IMR-90 (cell line): ENCODE measurements around the gene STPG4. TPM values are rescaled to one million over a fixed set of nuclear protein-coding genes. Genes with fewer than 3 reads are reported as not detected.

Experiments
- ATAC-seq: fragments of 200-7000 bp; cut with Tn5 transposase; 2 replicates; pipeline ENCODE4 v1.9.1; 2020; ENCODE audit warnings: low read depth, mild to moderate bottlenecking, moderate library complexity
- BruUV-seq: library from RNA; stranded (reverse); fragments of 400-500 nt; replicated peaks from 2 replicates; lab custom pipeline; 2021; lab: Mats Ljungman, UMichigan
- CTCF ChIA-PET: fragments of 300-600 bp; formaldehyde crosslinking; extraction: SDS; loops from one replicate; lab custom pipeline; 2021; ENCODE audit warnings: antibody characterized with exemption; lab: Yijun Ruan, JAX
- POLR2A ChIA-PET: fragments of 300-600 bp; sonication (Branson Sonifier 250); formaldehyde crosslinking; loops from one replicate; lab custom pipeline; 2022; ENCODE audit warnings: antibody characterized with exemption; ENCODE audit not compliant: unreplicated experiment; lab: Charles Lee
- DNase-seq: peaks from one replicate; pipeline ENCODE4 v3.0.0; 2013
- H2AFZ ChIP-seq: replicated peaks from 2 replicates; pipeline ENCODE3; 2013; ENCODE audit warnings: low read length, mild to moderate bottlenecking; ENCODE audit not compliant: poor library complexity
- H2AK5ac ChIP-seq: 2 replicates; pipeline ENCODE4 v1.6.1; 2013; ENCODE audit warnings: low read depth, low read length, inconsistent platforms
- H2AK9ac ChIP-seq: replicated peaks from 2 replicates; pipeline ENCODE3; 2013; ENCODE audit warnings: mild to moderate bottlenecking, low read depth, low read length, moderate library complexity; ENCODE audit not compliant: poor library complexity
- H2BK120ac ChIP-seq: 2 replicates; pipeline ENCODE4 v1.6.1; 2013; ENCODE audit warnings: low read depth, low read length, inconsistent platforms
- H2BK15ac ChIP-seq: 3 replicates; pipeline ENCODE4 v1.6.1; 2013; ENCODE audit warnings: low read depth, low read length, inconsistent platforms
- H2BK20ac ChIP-seq: 2 replicates; pipeline ENCODE4 v1.6.1; 2013; ENCODE audit warnings: low read depth, mild to moderate bottlenecking, inconsistent platforms, low read length, moderate library complexity
- H2BK5ac ChIP-seq: 2 replicates; pipeline ENCODE4 v1.6.1; 2013; ENCODE audit warnings: mild to moderate bottlenecking, low read depth, low read length, inconsistent platforms; ENCODE audit not compliant: poor library complexity, severe bottlenecking
- H3K14ac ChIP-seq: replicated peaks from 2 replicates; pipeline ENCODE4 v1.6.1; 2013; ENCODE audit warnings: low read depth, low read length, inconsistent platforms
- H3K18ac ChIP-seq: 2 replicates; pipeline ENCODE4 v1.6.1; 2013; ENCODE audit warnings: low read depth, low read length, control low read depth
- H3K23ac ChIP-seq: 2 replicates; pipeline ENCODE4 v1.6.1; 2013; ENCODE audit warnings: low read depth, low read length, inconsistent platforms
- H3K27ac ChIP-seq: 2 replicates; pipeline ENCODE4 v1.5.1; 2013; ENCODE audit warnings: mild to moderate bottlenecking, control low read depth, low read length; ENCODE audit not compliant: insufficient read depth
- H3K27me3 ChIP-seq: 2 replicates; pipeline ENCODE4 v1.6.1; 2013; ENCODE audit warnings: low read length; ENCODE audit not compliant: control insufficient read depth, insufficient read depth
- H3K36me3 ChIP-seq: 2 replicates; pipeline ENCODE4 v1.6.1; 2013; ENCODE audit warnings: low read length, mixed read lengths; ENCODE audit not compliant: control insufficient read depth, insufficient read depth
- H3K4ac ChIP-seq: 2 replicates; pipeline ENCODE4 v1.6.1; 2013; ENCODE audit warnings: low read depth, low read length, inconsistent platforms
- H3K4me1 ChIP-seq: 2 replicates; pipeline ENCODE4 v1.6.1; 2013; ENCODE audit warnings: low read length, mixed read lengths; ENCODE audit not compliant: control insufficient read depth, insufficient read depth
- H3K4me2 ChIP-seq: 2 replicates; pipeline ENCODE4 v1.6.1; 2013; ENCODE audit warnings: low read depth, mild to moderate bottlenecking, control low read depth, low read length, moderate library complexity
- H3K4me3 ChIP-seq: 2 replicates; pipeline ENCODE4 v1.5.1; 2013; ENCODE audit warnings: low read depth, mild to moderate bottlenecking, control low read depth, low read length, moderate library complexity; ENCODE audit not compliant: insufficient read depth
- H3K56ac ChIP-seq: 2 replicates; pipeline ENCODE4 v1.6.1; 2013; ENCODE audit warnings: low read length, inconsistent platforms; ENCODE audit not compliant: insufficient read depth; ENCODE audit errors: extremely low read depth
- H3K79me1 ChIP-seq, 2 experiments: 2 replicates each; pipeline ENCODE4 v1.6.1; 2013; ENCODE audit warnings: low read length in 2 of 2, inconsistent platforms in 1 of 2, low read depth in 1 of 2
- H3K9ac ChIP-seq: 2 replicates; pipeline ENCODE4 v1.6.1; 2013; ENCODE audit warnings: low read depth, low read length, control low read depth
- H3K9me1 ChIP-seq: 2 replicates; pipeline ENCODE4 v1.6.1; 2013; ENCODE audit warnings: low read length, inconsistent platforms; ENCODE audit not compliant: insufficient read depth
- H3K9me3 ChIP-seq: 2 replicates; pipeline ENCODE4 v1.6.1; 2013; ENCODE audit warnings: low read length; ENCODE audit not compliant: control insufficient read depth, insufficient read depth
- H4K20me1 ChIP-seq: 2 replicates; pipeline ENCODE4 v1.6.1; 2013; ENCODE audit warnings: low read length, inconsistent platforms; ENCODE audit not compliant: insufficient read depth
- H4K5ac ChIP-seq: 2 replicates; pipeline ENCODE4 v1.6.1; 2013; ENCODE audit warnings: mild to moderate bottlenecking, low read depth, low read length, control low read depth
- H4K8ac ChIP-seq, 2 experiments: 2 replicates each; pipeline ENCODE4 v1.6.1; 2013; ENCODE audit warnings: low read depth in 2 of 2, low read length in 2 of 2, control low read depth in 1 of 2, inconsistent platforms in 1 of 2
- H4K91ac ChIP-seq: 2 replicates; pipeline ENCODE4 v1.6.1; 2013; ENCODE audit warnings: low read depth, low read length, inconsistent platforms; ENCODE audit not compliant: insufficient read depth
- CEBPB ChIP-seq: IDR thresholded peaks from 2 replicates; pipeline ENCODE4 v1.6.1; 2012; ENCODE audit warnings: low read depth, low read length, improper control_type of control experiment
- CHD1 ChIP-seq: IDR thresholded peaks from 2 replicates; pipeline ENCODE4 v1.6.1; 2012; ENCODE audit warnings: low read depth, low read length, improper control_type of control experiment
- FOS ChIP-seq: fragments of 150-350 bp; IDR thresholded peaks from 2 replicates; pipeline ENCODE4 v1.6.1; 2016; ENCODE audit warnings: low read depth, low read length
- MAFK ChIP-seq: IDR thresholded peaks from 2 replicates; pipeline ENCODE4 v1.6.1; 2012; ENCODE audit warnings: low read depth, low read length, improper control_type of control experiment
- MAZ ChIP-seq: IDR thresholded peaks from 2 replicates; pipeline ENCODE4 v1.6.1; 2012; ENCODE audit warnings: low read depth, mild to moderate bottlenecking, low read length, improper control_type of control experiment, moderate library complexity, borderline replicate concordance
- MXI1 ChIP-seq: IDR thresholded peaks from 2 replicates; pipeline ENCODE4 v1.6.1; 2012; ENCODE audit warnings: low read depth, mild to moderate bottlenecking, low read length, moderate library complexity, borderline replicate concordance
- NFE2L2 ChIP-seq: fragments of 150-350 bp; IDR thresholded peaks from 2 replicates; pipeline ENCODE4 v1.6.1; 2016; ENCODE audit warnings: low read depth, mild to moderate bottlenecking, low read length
- RFX5 ChIP-seq: IDR thresholded peaks from 2 replicates; pipeline ENCODE4 v1.8.0; 2012; ENCODE audit warnings: low read depth, mild to moderate bottlenecking, low read length, moderate library complexity
- WGBS, 2 experiments: methylation state at CpG; one replicate each; pipeline versions ENCODE4 v1.1.5 to v1.1.7; 2013; ENCODE audit warnings: missing lambda C conversion rate in 2 of 2; ENCODE audit not compliant: insufficient read length in 1 of 2; ENCODE audit errors: extremely low coverage in 2 of 2; 5-methylcytosine and 5-hydroxymethylcytosine counted together
- dilution Hi-C: fragments of 300-500 bp; cut with HindIII; formaldehyde crosslinking; loops from one replicate; pipeline ENCODE4 v1.14.3; 2018; ENCODE audit warnings: low sequenced_read_pairs; ENCODE audit not compliant: unreplicated experiment
- in situ Hi-C: fragments of 300-500 bp; cut with MboI; formaldehyde crosslinking; loops from 3 replicates; pipeline ENCODE4 v1.14.3; 2019; ENCODE audit warnings: low sequenced_read_pairs, inconsistent platforms, mixed read lengths
- intact Hi-C: fragments of 100-400 bp; cut with micrococcal nuclease; formaldehyde crosslinking; loops from 2 replicates; pipeline ENCODE4 v1.10.0; 2022
- polyA plus RNA-seq, 3 experiments: library from polyadenylated mRNA; depleted of rRNA; stranded (reverse); fragments of >200 nt; gene quantifications; 2 replicates each; pipeline ENCODE4 v1.2.3, GENCODE V29; 2012; ENCODE audit warnings: low replicate concordance in 1 of 3
- total RNA-seq: library from RNA; depleted of rRNA; stranded (reverse); fragments of >200 nt; gene quantifications from 2 replicates; pipeline ENCODE4 v1.2.3, GENCODE V29; 2012
- TF ChIP-seq, protein P1 (sequence below): fragments of 150-350 bp; IDR thresholded peaks from 2 replicates; pipeline ENCODE4 v1.6.1; 2017; ENCODE audit warnings: mild to moderate bottlenecking, antibody characterized with exemption, low read length, low read depth
- TF ChIP-seq, protein P2 (sequence below): conservative IDR thresholded peaks from 2 replicates; pipeline ENCODE4 v1.5.1; 2012; ENCODE audit warnings: mild to moderate bottlenecking, low read depth, low read length, improper control_type of control experiment

The STPG4 gene
- total and polyA plus RNA-seq, 2 of the 4 experiments (the other 2 are of a cell fraction), result 0.12 to 0.18 TPM

DNA sequence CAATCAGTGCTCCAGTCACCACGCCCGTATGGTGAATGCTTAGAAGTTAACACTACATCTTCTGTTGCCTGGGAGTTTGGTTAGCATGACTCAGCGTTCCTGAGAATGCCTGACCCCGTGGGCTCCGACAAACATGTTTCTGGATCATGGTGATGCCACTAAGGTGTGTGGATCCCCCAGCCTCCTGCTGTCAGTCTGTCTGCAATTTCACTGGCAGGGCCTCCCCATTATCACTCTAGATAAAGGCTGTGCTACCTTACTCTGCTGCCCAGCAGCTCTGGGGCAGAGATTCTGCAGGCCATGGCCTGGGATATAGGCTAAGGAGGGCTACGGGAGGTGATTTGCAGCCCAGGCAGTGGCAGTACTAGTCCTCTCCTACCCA, 66.0 kb downstream of the STPG4 start:
- Histone ChIP-seq H3K14ac (peak overlapping the region; percentile 89), H3K27ac (peak overlapping the region; percentile 2; the same call in 1 of the 2 replicates), H2AFZ (peak overlapping the region; percentile 88), H2BK5ac (peak overlapping the region; percentile 76), H2AK9ac (peak overlapping the region; percentile 93), H3K4me3 (no peak overlapping the region), H3K4me1 (peaks cover 16% of the 10 kb centered on the region), H3K4ac (peak overlapping the region; percentile 92), H4K8ac (peak overlapping the region; percentile 49 to 95; a peak in 3 of 4 replicates), H2BK15ac (peak overlapping the region; percentile 93; the same call in 2 of the 3 replicates), H3K9me3 (no peaks in the 10 kb centered on the region), H3K9ac (no peak overlapping the region), H2BK20ac (peak overlapping the region; percentile 93), H3K9me1 (peaks cover 23% of the 10 kb centered on the region), H3K56ac (peak overlapping the region; percentile 32; the same call in 1 of the 2 replicates), H4K91ac (peak overlapping the region; percentile 91), H3K23ac (peak overlapping the region; percentile 69; the same call in 1 of the 2 replicates), H3K27me3 (no peaks in the 10 kb centered on the region), H2BK120ac (peak overlapping the region; percentile 94), H3K18ac (peak overlapping the region; percentile 25), H3K36me3 (no peaks in the 10 kb centered on the region), H4K20me1 (no peaks in the 10 kb centered on the region), H4K5ac (peak overlapping the region; percentile 35), H2AK5ac (peak overlapping the region; percentile 74; the same call in 1 of the 2 replicates), H3K4me2 (no peak overlapping the region), H3K79me1 (peaks cover 0 to 6% of the 10 kb centered on the region in 2 experiments; a peak in 1 of 4 replicates)
- no CpG with 5 or more reads among the region's 6 CpGs for WGBS, 2 experiments
- peak; percentile 99 for TF ChIP-seq NFE2L2
- no peak for TF ChIP-seq MAZ
- TF ChIP-seq CEBPB, result no peak
- TF ChIP-seq CHD1, result no peak
- 0 out of 2 replicates have a peak, but pooled peaks have one; percentile 35 for TF ChIP-seq RFX5
- TF ChIP-seq, protein P1, sequence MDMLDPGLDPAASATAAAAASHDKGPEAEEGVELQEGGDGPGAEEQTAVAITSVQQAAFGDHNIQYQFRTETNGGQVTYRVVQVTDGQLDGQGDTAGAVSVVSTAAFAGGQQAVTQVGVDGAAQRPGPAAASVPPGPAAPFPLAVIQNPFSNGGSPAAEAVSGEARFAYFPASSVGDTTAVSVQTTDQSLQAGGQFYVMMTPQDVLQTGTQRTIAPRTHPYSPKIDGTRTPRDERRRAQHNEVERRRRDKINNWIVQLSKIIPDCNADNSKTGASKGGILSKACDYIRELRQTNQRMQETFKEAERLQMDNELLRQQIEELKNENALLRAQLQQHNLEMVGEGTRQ, result peak; percentile 14; the same call in 1 of the 2 replicates
- no peak for TF ChIP-seq FOS
- TF ChIP-seq, protein P2, sequence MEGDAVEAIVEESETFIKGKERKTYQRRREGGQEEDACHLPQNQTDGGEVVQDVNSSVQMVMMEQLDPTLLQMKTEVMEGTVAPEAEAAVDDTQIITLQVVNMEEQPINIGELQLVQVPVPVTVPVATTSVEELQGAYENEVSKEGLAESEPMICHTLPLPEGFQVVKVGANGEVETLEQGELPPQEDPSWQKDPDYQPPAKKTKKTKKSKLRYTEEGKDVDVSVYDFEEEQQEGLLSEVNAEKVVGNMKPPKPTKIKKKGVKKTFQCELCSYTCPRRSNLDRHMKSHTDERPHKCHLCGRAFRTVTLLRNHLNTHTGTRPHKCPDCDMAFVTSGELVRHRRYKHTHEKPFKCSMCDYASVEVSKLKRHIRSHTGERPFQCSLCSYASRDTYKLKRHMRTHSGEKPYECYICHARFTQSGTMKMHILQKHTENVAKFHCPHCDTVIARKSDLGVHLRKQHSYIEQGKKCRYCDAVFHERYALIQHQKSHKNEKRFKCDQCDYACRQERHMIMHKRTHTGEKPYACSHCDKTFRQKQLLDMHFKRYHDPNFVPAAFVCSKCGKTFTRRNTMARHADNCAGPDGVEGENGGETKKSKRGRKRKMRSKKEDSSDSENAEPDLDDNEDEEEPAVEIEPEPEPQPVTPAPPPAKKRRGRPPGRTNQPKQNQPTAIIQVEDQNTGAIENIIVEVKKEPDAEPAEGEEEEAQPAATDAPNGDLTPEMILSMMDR, result no peak
- peak; percentile 90 for TF ChIP-seq MAFK
- no peak for TF ChIP-seq MXI1
- POLR2A ChIA-PET, result no interaction called here
- CTCF ChIA-PET, result interaction anchor here (0.6 to 1.1 kb wide), 3 partner anchors 12 to 106 kb away, joined by 3 read pairs; no protein-coding TSS in a partner anchor
- ATAC-seq (peak; percentile 63), DNase-seq (peak; percentile 77)
- in situ Hi-C loops, result no loop called here
- BruUV-seq, result no TSS peak
- intact Hi-C loops, result no loop called here
- dilution Hi-C loops, result no loop called here
